HG03575 (cell line): ENCODE measurements around the gene CASK.

Experiments used
- ATAC-seq: cut with Tn5 transposase; IDR thresholded peaks from one replicate; pipeline ENCODE4 v1.9.1; 2021; ENCODE audit not compliant: unreplicated experiment, insufficient number of reproducible peaks, low FRiP score; ENCODE audit errors: extremely low read depth

CASK gene

GRCh38 chrX:41923211-41923977 lies at the start of gene CASK:
Gene CASK, minus strand, starts transcription at chrX:41923554. Its CDS starts 566 bp downstream, at chrX:41922988.
- no peak for ATAC-seq

- ATAC-seq = no peak
These were observed 48.0 kb upstream of the CASK start for GRCh38 chrX:41971346-41971745.

GRCh38 chrX:41970419-41970818 lies 47.1 kb upstream of the CASK start:
- no peak for ATAC-seq

GRCh38 chrX:41963348-41963747 lies 40.0 kb upstream of the CASK start:
- no peak for ATAC-seq

- no peak for ATAC-seq
These were observed 36.8 kb upstream of the CASK start for GRCh38 chrX:41960142-41960541.

GRCh38 chrX:41958861-41959260 lies 35.5 kb upstream of the CASK start:
- no peak for ATAC-seq

GRCh38 chrX:41956027-41956426 lies 32.7 kb upstream of the CASK start:
- ATAC-seq = no peak

GRCh38 chrX:41952102-41952501 lies 28.7 kb upstream of the CASK start:
- no peak for ATAC-seq

GRCh38 chrX:41946989-41947612 lies 23.7 kb upstream of the CASK start:
- no peak for ATAC-seq

- ATAC-seq = no peak
These were observed 22.9 kb upstream of the CASK start for GRCh38 chrX:41946235-41946634.

GRCh38 chrX:41935832-41936231 lies 12.5 kb upstream of the CASK start:
- ATAC-seq = no peak

- no peak for ATAC-seq
These were observed 10.2 kb upstream of the CASK start for GRCh38 chrX:41933546-41933945.

- no peak for ATAC-seq
These were observed 9.5 kb upstream of the CASK start for GRCh38 chrX:41932885-41933284.

- ATAC-seq = no peak
These were observed 8.2 kb upstream of the CASK start for GRCh38 chrX:41931591-41931990.

GRCh38 chrX:41923978-41924683 lies 777 bp upstream of the CASK start:
- ATAC-seq = no peak

- ATAC-seq = no peak
These were observed 763 bp downstream of the CASK start for GRCh38 chrX:41922431-41923151.

GRCh38 chrX:41921492-41922430 lies 1.6 kb downstream of the CASK start:
- ATAC-seq = no peak

GRCh38 chrX:41919870-41920269 lies 3.5 kb downstream of the CASK start:
- no peak for ATAC-seq
